GM12873 (cell line): ENCODE measurements around the gene FGGY.

Experiments used
- CTCF ChIP-seq: IDR thresholded peaks from 2 replicates; pipeline ENCODE4 v1.5.1; 2012; ENCODE audit warnings: low read depth, mild to moderate bottlenecking, moderate library complexity, low read length, control low read depth; ENCODE audit not compliant: insufficient read depth; ENCODE audit errors: missing control alignments

The FGGY gene

GRCh38 chr1:59680044-59680443 is 383.1 kb downstream of the FGGY start:
- no peak for TF ChIP-seq CTCF

- TF ChIP-seq CTCF, result no peak
These were observed 385.6 kb downstream of the FGGY start for GRCh38 chr1:59682396-59683080.

GRCh38 chr1:59683197-59683596 is 386.3 kb downstream of the FGGY start:
- TF ChIP-seq CTCF, result no peak

- no peak for TF ChIP-seq CTCF
These were observed 387.8 kb downstream of the FGGY start for GRCh38 chr1:59684698-59685097.

GRCh38 chr1:59685101-59685500 is 388.2 kb downstream of the FGGY start:
- no peak for TF ChIP-seq CTCF

GRCh38 chr1:59685666-59686065 is 388.8 kb downstream of the FGGY start:
- TF ChIP-seq CTCF, result no peak

- no peak for TF ChIP-seq CTCF
These were observed 389.3 kb downstream of the FGGY start for GRCh38 chr1:59686170-59686569.
